HL-60/S4 treated with retinoic acid at 250 ng/mL for 4 days and 3 days (cell line): ENCODE data around the gene GALE.

Experiments
- in situ Hi-C: fragments of 300-500 bp; cut with MboI; formaldehyde crosslinking; loops from 2 replicates; pipeline ENCODE4 v1.7.0; 2022; ENCODE audit warnings: low sequenced_read_pairs

GALE gene

DNA sequence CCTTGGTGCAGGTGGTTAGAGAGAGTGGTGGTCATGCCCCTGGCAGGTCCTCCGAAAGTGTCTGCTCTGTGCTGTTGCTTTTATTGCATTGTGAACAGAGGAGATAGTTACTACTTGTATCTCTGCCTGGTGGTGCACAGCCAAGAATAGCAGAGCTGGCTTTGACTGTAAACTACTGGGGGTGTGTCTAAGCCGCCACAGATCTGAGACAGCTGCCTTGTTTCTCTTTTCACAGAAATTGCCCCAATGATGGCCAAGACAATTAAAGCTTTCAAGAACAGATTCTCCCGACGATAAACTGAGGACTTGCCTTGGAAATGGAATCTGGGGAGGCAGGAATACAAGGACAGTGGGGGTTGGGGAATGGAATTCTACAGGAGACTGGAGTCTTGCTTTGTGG, 41.3 kb downstream of the GALE start:
- in situ Hi-C loops, result no loop called here

DNA sequence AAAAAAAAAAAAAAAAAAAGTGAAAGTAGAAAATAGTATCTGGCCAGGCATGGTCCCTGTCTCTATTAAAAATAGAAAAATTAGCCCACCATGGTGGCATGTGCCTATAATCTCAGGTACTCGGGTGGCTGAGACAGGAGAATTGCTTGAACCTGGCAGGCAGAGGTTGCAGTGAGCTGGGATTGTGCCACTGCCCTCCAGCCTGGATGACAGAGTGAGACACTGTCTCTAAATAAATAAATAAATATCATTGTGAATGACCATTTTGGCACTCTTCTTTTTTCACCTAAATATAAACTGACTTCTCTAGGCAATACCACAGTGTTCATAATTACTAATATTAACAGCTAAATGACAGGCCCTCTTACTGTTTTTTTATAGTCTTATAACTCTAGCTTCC, 42.7 kb downstream of the GALE start:
- in situ Hi-C loops, result no loop called here

DNA sequence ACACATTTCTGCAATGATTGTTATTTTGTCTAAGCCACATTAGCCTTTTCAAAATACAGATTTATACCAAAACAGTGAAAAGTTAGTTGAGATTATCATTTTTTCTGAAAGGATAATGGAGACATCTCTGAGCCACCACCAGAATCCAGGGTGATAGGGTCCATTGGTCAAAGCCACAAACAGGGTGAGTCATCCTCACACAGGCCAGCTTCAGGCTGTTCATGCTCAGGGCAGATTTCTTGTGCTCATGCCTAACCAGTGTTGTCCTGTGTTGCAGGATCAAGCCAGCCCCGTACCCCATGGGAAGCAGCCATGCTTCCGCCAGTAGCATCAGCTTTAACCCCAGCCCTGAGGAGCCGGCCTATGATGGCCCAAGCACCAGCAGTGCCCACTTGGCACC, 43.9 kb downstream of the GALE start:
- in situ Hi-C loops, result no loop called here

DNA sequence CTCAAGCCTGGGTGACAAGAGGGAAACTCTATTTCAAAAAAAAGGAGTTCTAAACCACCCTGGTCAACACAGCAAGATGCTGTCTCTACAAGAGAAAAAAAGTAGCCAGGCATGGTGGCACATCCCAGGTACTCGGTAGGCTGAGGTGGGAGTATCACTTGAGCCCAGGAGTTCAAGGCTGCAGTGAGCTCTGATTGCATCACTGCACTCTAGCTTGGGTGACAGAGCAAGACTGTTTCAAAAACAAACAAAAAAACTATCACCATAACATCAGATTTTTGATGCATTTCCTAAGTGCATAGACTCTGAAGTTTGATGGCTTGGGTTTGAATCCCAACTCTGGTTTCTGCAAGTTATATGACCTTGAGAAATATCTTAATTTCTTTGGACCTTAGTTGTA, 47.6 kb downstream of the GALE start:
- in situ Hi-C loops, result no loop called here

DNA sequence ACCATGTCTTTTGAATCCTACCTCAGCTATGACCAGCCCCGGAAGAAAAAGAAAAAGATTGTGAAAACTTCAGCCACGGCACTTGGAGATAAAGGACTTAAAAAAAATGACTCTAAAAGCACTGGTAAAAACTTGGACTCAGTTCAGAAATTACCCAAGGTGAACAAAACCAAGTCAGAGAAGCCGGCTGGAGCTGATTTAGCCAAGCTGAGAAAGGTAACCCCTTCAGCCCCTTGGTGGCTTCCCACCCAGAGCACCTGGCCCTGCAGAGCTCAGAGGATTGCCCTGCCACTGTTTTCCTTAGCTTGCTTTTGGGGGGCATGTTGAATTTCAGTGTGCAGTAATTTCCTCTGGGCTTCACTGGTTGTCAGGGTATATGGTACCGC, 48.7 kb downstream of the GALE start:
- in situ Hi-C loops, result no loop called here

DNA sequence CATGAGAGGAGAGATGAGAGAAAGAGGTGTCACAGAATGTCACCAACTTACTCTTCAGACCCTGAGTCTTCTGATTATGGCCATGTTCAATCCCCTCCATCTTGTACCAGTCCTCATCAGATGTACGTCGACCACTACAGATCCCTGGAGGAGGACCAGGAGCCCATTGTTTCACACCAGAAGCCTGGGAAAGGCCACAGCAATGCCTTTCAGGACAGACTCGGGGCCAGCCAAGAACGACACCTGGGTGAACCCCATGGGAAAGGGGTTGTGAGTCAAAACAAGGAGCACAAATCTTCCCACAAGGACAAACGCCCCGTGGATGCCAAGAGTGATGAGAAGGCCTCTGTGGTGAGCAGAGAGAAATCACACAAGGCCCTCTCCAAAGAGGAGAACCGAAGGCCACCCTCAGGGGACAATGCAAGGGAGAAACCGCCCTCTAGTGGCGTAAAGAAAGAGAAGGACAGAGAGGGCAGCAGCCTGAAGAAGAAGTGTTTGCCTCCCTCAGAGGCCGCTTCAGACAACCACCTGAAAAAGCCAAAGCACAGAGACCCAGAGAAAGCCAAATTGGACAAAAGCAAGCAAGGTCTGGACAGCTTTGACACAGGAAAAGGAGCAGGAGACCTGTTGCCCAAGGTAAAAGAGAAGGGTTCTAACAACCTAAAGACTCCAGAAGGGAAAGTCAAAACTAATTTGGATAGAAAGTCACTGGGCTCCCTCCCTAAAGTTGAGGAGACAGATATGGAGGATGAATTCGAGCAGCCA, 49.3 kb downstream of the GALE start:
- in situ Hi-C loops, result no loop called here

DNA sequence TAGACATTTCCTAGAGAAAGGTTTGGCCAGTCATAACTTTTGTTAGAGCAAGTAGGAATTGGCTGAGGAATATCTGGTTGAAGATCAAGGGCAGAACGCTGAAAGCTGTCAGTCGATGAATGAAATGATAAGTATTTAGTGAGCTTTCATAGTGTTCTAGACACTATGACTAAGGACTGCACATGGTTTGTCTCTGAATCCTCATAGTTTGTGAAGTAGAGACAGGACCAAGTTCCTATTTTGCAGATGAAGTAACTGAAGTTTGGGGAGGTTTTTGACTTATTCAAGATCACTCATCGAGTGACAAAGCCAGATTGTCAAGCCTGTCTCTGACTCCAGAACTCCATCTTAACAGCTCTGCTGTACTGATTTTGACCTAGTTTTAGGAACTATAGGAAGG, 52.5 kb downstream of the GALE start:
- in situ Hi-C loops, result no loop called here
